COR-L47 (cell line): Measurements from ENCODE around the gene PIGA.
"Not testable (repeated sequence)": the region's sequence is repeated elsewhere in the genome, so short reads cannot be mapped to it uniquely, and the experiment has no call there.

Experiments
- DNase-seq: peaks from one replicate; lab custom pipeline; 2025; lab: John Stamatoyannopoulos, UW

The PIGA gene

GRCh38 chrX:15320297-15320696 is 15.0 kb downstream of the PIGA start:
- no peak for DNase-seq

GRCh38 chrX:15319075-15319474 is 16.2 kb downstream of the PIGA start:
- DNase-seq, result no peak

GRCh38 chrX:15315509-15315908 is 19.8 kb downstream of the PIGA start, which contains the start of gene ASB11:
ASB11 (minus strand) TSS chrX:15315640; CDS start chrX:15315605, 35 bp downstream.
- no peak for DNase-seq

- DNase-seq, result no peak
These were observed 20.9 kb downstream of the PIGA start for GRCh38 chrX:15314472-15314871.

GRCh38 chrX:15311119-15311518 is 24.2 kb downstream of the PIGA start:
- DNase-seq, result no peak

- peak; percentile 64 for DNase-seq
These were observed 25.2 kb downstream of the PIGA start for GRCh38 chrX:15310117-15310516.

GRCh38 chrX:15305899-15306298 is 29.4 kb downstream of the PIGA start:
- DNase-seq, result not testable (repeated sequence)

GRCh38 chrX:15301924-15302323 is 33.4 kb downstream of the PIGA start:
- DNase-seq, result no peak

GRCh38 chrX:15299941-15300851 is 35.1 kb downstream of the PIGA start:
- DNase-seq, result no peak

GRCh38 chrX:15298780-15299179 is 36.5 kb downstream of the PIGA start:
- no peak for DNase-seq

- no peak for DNase-seq
These were observed 37.1 kb downstream of the PIGA start for GRCh38 chrX:15298201-15298600.

- no peak for DNase-seq
These were observed 41.9 kb downstream of the PIGA start for GRCh38 chrX:15293451-15293850.

- DNase-seq, result no peak
These were observed 42.5 kb downstream of the PIGA start for GRCh38 chrX:15292861-15293260.

GRCh38 chrX:15277604-15278003 is 57.7 kb downstream of the PIGA start:
- no peak for DNase-seq

GRCh38 chrX:15274946-15275345 is 60.4 kb downstream of the PIGA start:
- no peak for DNase-seq

- DNase-seq, result not testable (repeated sequence)
These were observed 62.0 kb downstream of the PIGA start for GRCh38 chrX:15273275-15273674.

- no peak for DNase-seq
These were observed 63.6 kb downstream of the PIGA start for GRCh38 chrX:15271757-15272156.

- DNase-seq, result peak; percentile 1
These were observed 65.5 kb downstream of the PIGA start, which contains the start of gene ASB9 for GRCh38 chrX:15269618-15270521. ASB9 (minus strand) TSS chrX:15270083; CDS start chrX:15269874, 209 bp downstream.
